Astrocyte of the hippocampus (primary cell): ENCODE measurements around the gene FAM181A.
A peak's percentile ranks its signal among the peaks of the same experiment; 100 is the strongest.

Experiments used
- DNase-seq: peaks from one replicate; pipeline ENCODE4 v3.0.0; 2011; ENCODE audit warnings: low read depth, low spot score

Gene FAM181A

DNA sequence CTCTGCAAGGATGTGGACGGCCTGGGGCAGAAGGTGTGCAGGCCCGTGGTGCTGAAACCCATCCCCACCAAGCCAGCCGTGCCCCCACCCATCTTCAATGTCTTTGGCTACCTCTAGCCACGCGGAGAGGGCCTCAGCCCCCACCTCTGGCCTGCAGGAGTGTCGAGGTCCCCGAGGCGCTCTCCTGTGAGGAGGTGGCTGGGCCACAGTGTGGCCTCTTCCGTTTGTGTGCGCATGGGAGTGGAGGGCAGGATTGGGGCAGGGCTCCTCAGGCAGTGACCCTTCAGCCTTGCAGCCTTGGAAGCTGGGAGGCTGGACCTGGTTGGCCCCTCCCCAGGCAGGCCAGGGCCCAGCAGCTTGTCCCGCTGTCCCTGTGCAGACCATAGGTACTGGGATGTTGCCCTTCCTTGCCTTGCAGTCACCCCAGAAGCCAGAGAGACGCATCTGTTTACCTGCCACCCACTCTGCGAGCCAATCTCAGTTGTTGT, 1.9 kb downstream of the FAM181A start:
- DNase-seq = no peak

DNA sequence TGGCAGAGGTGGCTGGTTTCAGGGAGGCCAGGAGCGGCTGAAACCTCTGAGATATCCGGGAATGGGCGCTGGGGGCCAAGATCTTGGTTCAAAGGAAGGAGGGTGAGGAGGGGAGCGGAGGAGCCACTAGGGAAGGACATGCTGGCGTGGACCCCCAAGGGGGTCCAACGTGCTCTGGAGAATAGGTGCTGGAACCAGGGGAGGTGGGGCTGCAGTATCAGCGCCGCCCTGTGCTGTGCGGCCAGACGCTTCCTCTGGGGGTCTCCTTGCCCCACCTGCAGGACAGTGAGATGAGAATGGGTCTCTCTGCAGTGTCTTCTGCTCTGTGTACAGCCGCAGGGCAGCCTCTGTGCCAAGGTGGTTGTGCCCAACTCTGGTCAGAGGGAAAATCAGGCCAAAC, 2.5 kb downstream of the FAM181A start:
- DNase-seq = no peak

DNA sequence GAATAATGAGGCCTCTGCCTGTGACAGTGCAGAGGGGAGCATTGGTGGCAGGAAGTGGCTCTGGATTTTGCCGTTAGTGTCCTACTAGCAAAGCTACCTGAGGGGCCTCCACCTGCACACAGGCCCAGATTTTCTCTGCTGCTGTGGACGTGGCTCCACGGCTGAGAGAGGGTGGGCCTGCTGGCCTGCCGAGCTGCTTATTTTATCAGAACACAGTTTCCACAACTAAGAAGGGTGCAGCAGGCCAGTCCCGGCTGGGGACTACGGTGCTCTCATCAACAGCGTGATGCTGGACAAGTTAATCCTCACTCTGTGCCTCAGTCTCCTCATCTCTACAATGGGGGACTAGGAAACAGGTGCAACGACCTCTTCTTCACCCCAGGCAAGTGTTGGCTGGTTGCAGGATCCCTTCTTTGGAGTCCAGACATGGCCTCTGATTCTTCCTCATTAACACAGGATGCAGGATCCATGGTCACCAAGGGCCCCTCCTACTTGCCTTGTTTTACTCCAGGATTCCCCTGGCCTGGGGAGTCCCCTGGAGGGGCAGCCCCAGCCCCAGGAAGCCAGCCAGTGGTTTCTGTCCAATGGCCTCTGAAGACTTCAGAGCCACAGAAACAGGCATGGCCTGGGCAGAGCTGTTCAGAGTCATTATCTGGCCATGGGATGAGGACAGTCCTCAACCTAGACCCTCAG, 3.3 kb downstream of the FAM181A start:
- DNase-seq = no peak

DNA sequence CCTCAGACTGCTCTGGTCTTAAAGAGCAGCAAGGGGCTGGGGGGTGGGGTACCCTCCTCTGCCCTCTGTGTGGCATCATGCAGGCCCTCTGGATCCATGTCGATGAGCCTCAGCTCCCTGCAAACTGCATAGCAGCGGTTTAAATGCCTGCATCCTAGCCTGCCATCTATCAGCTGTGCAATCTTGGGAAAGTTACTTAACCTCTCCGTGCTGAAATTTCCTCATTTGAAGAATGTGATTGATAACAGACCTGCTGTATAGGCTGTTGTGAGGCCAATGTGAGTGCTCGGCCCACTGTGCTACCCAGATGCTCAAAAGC, 3.8 kb downstream of the FAM181A start:
- no peak for DNase-seq

DNA sequence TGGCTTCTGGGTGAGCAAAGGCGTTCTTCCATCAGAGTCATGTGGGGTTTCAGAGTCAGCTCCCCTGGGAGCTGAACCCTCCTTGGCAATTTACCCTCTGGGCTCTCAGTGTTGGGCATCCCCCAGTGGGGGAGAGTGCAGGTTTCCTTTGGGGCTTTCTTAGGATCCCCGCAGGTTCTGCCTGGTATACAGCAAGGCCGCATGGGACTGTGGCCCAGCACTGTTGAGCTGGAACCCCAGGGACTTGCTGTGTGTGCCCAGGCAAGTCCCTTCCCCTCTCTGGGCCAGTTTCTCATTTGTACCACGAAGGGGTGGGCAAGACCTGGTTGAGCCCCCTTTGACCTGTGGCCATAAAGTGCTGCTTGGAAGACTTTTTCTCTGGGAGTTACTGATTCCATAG, 5.5 kb downstream of the FAM181A start:
- no peak for DNase-seq

DNA sequence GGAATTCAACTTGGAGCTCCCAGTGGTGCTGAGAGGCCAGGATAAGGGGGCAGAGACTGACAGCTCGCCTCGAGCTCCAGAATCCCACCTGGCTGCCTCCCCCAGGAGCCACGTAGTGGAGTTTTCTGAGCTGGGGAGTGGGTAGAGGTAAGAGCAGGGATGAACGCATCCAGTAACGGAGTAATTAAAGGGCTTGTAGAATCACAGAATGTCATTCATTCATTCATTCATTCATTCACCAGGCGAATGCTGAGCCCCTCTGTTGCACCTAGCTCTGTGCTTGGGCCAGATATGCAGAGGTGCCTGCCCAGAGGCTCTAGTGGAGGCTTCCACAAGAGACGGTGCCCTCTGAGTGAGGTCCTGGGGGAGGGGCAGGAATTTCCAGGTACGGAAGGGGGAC, 8.1 kb downstream of the FAM181A start:
- no peak for DNase-seq

DNA sequence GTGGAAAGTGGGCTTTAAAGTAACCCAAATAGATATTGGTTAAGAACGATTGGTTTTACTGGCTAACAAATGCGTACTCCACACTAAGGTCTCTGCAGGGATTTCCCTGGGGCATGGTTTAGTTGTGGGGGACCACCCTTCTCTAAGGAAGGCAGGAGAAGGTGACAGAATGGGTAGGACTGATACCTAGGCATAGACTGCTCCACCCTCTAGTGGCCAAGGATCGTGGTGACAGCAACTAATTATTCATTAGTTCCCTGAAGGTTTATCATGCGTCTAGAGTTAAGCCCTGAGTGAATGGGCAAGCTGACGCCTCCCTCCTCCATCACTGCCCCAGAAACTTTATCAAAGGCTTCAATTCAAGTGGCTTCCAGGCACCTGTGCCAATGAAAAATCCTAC, 9.1 kb downstream of the FAM181A start:
- DNase-seq = peak; percentile 50

DNA sequence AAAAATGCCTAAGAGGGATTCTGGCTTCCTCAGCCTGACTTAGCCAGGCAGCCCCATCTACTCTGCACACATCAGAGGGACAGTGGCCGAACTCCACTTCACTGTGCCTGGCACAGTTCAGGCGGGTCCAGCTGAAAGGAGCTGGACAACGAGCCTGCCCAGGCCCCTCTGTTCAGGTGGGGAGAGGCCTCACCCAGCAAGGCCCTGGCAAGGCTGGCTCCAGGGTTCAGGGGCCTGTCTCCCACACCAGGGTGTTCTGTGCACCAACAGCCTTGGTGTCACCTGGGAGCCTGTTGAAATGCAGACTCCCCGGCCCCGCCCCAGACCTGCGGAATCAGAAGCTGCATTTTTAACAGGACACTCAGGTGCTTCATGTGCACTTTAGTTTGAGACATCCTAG, 9.8 kb downstream of the FAM181A start:
- no peak for DNase-seq

DNA sequence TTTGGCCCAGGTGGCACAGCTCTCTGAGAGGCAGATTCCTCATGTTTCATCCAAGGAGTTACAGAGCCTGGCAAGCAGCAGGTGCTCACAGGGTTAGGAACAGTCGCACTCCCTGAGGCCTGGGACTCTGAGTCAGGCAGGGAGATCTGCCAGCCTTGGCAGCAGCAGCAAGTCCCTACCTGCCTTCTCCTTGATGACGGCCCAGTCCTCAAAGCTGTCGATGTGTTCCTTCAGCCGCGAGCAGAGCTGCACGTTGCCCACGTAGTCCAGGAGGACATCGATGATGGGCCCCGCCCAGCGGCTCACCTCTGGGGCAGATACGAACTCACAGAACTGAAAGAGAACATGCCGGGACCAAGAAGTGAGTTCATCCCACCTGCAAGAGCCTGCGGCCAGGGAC, 10.4 kb downstream of the FAM181A start:
- DNase-seq = no peak

DNA sequence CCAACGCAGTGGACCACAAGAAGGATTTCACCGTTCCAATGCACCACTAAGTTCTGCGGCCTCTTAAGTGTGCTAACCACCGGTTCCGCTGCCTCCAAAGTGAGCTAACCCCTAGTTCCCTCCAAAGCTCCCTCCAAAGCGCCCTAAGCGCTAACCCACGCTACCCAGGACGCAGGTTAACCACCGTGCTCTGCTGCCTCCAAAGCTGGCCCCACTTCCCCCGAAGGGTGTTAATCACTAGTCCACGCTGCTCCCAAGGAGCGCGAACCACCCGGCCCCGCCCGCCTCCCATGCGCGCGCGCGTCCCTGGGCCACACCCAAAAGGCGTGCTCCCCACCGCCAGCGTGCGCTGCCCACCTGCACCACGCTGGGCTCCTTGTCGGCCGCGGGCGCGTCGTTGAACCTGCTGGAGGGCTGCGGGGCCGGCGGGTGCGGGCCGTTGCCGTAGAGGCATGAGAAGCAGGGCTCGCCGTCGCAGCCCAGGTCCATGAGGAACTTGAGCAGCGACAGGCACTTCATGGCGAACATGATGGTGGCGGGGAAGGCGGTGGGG, 11.7 kb downstream of the FAM181A start:
- DNase-seq = no peak

DNA sequence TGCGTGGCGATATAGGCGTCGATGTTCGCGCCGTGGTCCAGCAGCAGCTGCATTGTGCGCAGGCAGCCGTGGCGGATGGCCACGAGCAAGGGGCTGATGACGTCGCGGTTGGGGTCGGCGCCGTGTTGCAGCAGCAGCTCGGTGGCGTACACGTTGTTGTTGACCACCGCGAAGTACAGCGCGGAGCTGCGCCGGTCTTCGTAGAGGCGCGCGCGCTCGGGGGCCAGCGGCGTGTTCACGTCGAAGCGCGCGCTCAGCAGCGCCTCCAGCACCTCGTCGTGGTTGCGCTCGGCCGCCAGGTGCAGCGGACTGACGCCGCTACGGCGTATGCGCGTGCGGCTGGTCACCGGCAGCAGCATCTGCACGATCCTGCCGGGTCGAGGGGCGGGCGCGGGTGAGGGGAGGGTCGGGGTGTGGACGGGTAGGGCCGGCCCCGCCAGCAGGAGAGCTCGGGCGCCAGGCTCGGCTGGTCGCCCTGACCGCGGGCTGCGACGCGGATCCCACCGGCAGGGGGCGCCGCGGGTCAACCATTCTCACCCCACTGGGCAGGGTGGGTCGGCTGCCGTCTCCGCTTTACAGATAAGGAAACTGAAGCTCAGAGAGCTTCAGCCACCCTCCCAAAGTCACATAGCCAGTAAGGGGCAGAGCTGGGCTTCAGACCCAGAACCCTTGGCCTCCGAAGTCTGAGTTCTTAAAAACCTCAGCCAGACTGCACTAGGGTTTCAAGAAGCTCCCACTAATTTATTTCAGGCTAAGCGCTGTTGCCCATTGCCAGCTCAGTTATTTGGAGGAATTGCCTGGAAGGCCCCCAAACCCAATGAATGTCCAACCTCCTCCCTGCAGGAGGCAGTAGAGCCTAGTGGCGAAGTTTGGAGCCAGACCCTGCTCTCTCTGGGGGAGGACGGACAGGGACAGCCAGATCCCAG, 12.4 kb downstream of the FAM181A start:
- peak; percentile 89 for DNase-seq

DNA sequence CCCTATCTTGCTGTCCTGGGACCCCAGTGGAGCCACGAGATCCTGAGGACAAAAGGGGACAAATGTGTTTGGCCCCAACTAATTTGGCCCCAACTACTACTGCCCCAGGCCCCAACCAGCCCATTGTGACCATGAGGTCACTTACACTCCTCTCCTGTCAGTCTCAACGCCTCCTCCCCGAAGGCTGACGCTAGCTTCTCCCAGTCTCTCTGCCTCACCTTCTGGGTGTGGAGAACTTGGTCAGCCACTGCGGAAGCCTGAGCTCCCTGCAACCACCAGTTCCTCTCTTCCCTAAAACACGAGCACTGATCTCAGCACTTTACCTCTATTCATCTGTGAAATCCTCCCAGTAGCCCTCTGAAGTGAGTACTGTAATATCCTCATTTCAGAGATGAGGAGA, 13.3 kb downstream of the FAM181A start:
- DNase-seq = no peak

DNA sequence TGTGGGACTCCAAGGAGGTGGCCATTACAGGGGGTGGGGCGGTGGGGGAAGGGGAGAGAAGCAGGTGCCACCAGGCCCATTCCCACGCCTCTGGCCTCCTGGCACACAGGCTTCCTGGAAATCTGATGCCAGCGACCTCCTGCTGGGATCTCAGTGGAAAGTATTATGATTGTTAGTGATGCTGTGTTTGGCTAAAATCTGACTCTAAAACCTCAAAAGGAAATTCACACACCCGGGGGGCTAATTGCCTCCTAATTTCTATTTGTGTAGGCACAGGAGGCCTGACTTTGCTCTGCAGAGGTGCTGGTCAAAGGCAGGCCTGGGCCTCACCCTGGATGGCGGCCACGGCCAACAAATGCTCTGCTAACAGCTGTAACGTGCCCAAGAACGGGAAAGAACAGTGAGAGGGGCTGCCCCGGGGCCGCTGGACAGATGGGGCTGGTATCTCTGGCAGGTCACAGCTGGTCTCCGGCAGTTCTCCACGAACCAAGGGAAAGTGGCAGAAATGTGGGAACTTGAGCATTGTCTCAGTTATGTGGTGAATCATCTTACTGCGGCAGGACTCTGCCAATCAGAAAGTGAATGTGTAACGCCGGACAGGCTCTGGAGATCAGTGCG, 14.3 kb downstream of the FAM181A start:
- peak; percentile 91 for DNase-seq

DNA sequence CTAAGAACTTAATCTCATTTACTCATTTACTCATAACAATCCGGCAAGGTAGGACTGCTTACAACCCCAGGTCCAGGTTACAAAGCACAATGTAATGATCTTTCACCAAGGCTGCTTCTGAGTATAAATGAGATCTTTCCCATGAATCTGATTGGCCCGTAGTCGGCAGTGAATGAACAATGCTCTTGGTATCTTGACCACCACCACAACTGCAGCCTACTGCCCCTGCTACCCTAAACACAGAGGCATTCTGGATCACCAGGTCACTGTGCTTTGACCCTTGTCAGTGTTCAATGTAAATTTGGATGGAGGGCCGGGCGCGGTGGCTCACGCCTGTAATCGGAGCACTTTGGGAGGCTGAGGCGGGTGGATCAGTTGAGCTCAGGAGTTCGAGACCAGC, 15.9 kb downstream of the FAM181A start:
- peak; percentile 74 for DNase-seq

DNA sequence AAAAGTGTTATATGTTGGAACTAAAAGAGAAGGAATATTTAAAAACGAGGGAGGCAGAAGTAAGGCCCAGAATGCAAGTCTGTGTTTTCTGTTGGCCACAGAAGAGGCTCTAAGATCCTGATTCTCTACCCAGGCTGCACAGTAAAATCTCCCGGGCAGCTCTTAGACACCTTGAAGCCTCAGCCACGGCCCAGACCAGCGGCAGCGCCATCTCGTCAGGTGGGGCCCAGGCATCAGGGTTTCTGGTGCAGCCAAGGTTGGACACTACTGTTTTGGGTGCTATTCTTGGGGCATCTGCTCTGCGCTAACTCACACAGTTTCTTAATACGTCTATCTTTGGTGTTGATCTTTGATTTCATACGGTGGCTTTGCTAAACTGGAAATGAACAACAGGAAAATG, 16.8 kb downstream of the FAM181A start:
- DNase-seq = no peak

DNA sequence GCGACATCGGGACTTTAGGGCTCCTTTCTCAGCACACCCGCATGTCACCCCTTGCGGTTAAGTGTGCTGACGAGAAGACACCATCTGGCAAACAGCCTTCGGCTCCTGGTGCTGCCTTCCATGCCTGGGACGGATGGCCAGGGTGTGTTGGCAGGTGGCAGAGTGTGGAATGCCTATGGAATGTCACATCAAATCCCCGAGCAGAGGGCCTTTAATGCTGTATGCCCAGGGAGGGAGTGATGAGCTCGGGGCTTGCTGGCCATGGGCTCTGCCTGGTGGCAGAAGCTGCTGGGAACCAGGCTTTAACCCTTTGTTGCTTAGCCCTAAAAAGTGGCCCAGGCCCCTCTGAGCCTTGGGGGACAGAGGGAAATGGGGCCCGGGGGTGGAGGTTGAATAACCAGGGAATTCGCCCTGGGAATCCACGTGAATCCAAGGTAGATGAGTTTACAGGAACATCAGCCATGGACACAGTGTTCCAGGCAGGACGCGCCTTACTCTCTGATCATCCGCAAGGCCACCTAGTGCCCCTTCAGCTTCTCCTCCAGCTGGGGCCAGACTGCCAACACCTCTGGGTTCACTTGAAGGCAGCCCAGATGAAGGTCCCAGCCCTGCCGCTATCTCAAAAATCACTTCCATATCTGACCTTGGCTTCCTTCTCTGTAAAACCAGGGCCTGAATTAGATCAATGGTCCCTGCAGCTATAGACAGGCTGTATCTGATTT, 17.4 kb downstream of the FAM181A start:
- no peak for DNase-seq

DNA sequence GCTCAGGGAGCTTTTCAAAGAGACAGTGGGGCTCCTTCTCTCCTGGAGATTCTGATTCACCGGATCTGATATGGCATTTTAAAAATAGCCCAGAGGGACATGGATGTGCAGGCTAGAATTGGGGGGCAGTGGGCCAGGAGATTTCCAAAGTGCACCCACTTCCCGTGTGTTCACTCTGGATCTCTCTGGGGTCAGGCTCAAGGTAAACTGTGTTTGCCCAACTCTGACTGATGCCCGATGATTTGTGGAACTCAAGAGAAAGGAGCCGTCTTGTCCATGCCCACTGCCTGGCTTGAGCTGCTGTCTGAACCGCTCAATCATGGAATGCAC, 17.9 kb downstream of the FAM181A start:
- DNase-seq = no peak

DNA sequence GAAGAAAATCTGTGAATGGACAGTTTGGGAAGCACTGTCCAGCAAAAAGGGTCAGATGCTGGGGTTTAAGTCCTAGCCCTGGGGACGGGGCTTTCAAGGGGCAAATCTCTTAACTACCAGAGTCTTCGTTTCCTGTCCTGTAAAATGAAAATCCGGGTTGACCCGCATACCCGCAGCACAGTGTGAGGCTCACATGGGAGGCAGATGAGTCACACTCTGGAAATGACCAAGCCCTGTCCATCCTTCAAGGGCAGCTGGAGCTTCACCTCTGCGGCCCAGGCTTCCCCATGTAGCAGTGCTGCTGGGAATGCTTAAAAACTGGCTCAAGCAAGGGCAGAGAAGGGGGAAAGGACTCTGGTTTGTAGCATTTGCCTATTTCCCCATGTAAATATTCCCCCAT, 19.0 kb downstream of the FAM181A start:
- DNase-seq = no peak

DNA sequence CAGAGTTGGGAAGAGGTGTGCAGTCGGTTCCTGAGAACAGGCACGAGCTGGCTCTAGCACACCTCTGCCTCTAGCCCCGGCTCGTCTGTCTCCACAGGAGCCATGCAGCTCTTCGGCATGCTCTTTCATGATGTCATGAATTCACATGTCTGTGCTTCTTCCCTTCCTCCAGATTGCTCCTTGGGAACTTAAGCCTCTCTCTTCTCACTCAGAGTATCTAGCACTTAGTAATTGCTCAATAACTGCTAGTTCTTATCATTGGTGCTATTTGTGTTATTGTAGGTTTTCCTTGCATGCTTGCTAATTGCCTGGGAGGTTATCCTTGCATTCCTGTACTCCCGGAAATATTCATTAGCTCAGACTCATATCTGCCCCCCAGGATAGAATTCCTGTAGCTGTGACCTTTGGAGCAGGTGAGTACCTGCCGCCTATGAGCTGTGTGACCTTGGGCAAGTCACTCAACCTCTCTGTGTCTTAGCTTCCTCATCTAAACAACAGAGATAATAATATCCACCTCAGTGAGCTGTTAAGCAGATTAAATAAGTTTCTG, 19.5 kb downstream of the FAM181A start:
- no peak for DNase-seq

DNA sequence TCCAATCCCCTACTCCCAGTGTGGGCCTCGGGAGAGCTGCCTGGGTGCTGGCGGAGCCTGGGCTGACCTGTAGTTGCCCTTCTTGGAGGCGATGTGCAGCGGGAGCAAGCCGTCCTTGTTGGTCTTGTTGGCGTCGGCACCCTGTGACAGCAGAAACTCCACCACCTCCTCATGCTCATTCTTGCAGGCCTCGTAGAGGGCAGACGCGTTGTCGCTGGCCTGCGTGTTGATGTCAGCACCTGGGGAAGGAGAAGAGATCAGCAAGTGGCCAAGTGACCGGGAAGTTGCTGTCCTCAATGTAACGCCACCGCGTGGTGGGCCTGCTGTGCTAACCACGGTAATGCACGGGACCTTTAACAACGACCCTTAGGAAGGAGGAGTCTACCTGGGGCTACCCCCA, 20.1 kb downstream of the FAM181A start:
- no peak for DNase-seq

DNA sequence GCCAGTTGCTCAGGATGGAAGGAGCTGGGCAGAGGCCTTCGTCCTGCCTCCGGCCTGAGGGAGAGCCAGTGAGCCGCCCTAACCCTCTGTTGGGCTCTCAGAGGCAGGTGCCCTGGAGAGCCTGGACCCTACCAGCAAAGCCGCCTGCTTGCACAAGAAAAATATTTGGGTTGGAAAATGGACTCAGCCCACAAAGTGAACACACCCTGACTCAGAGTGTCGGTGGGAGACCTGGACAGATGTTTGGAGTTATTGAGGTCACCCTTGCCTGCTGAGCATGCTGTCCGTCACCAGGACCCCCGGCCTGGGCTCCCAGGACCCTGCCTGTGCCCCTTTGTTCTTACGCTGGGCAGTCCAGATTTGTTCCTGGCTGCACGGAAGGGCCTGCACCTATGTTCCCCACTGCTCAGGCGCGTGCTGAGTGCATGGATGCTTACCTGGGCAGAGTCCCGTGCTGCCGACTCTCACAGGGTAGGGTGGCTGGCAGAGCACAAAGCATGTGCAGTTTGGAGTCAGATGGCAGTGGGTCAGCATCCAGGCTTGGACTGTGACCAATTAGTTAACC, 22.4 kb downstream of the FAM181A start:
- peak; percentile 38 for DNase-seq
